ENCODE measurements around the gene TNNI2. TPM values are rescaled to one million over a fixed set of nuclear protein-coding genes. Genes with fewer than 3 reads are reported as not detected.

The TNNI2 gene
- total RNA-seq, 4 donors from 2014 or later: 1.4 to 3.7 (median 2.4) TPM; not detected in 1

DNA sequence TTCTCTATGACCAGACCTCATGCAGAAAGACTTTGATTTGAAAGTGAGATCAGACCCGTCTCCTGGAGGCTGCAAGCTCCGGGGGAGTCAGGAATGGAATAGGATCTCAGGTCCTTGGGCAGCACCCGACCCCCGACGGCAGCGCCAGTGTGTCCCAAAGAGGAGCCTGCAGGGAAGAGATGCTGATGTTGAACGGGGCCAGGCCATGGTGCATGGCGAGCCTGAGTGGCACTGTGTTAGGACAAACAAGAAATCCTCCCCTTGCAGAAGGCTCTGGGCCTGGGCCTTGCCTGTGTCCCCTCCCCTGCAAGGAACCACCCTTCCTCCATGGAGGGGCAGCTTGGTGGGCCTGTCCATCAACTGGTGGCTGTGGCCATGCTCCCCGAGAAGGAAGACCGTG lies 24.1 kb upstream of the TNNI2 start:
- TF ChIP-seq, protein P1, sequence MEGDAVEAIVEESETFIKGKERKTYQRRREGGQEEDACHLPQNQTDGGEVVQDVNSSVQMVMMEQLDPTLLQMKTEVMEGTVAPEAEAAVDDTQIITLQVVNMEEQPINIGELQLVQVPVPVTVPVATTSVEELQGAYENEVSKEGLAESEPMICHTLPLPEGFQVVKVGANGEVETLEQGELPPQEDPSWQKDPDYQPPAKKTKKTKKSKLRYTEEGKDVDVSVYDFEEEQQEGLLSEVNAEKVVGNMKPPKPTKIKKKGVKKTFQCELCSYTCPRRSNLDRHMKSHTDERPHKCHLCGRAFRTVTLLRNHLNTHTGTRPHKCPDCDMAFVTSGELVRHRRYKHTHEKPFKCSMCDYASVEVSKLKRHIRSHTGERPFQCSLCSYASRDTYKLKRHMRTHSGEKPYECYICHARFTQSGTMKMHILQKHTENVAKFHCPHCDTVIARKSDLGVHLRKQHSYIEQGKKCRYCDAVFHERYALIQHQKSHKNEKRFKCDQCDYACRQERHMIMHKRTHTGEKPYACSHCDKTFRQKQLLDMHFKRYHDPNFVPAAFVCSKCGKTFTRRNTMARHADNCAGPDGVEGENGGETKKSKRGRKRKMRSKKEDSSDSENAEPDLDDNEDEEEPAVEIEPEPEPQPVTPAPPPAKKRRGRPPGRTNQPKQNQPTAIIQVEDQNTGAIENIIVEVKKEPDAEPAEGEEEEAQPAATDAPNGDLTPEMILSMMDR (IDR thresholded peaks at IDR 0.05): no peak
- DNase-seq (ENCODE audit: low spot score): no peak
- no peak for ATAC-seq (ENCODE audit: low FRiP score)

DNA sequence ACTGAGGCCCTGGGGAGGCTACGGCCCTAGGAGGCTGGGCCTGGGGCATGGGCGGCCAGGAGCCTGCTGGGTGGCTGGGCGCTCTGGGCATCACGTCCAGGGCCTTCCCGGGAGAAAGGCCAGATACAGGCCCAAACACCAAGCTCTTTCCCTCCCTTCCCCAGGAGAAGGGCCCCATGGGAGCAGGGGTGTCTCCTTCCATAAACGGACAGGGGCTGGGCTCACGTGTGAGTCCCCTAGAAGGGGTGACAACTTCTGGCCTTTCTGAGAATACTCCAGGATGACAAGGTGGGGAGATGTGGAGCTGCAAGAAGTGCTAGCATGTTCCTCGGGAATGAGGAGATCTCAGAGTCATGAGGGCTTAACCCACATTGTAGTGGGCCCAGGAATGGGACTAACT lies 23.5 kb upstream of the TNNI2 start:
- ATAC-seq (ENCODE audit: low FRiP score) (no peak), DNase-seq (ENCODE audit: low spot score) (no peak)

DNA sequence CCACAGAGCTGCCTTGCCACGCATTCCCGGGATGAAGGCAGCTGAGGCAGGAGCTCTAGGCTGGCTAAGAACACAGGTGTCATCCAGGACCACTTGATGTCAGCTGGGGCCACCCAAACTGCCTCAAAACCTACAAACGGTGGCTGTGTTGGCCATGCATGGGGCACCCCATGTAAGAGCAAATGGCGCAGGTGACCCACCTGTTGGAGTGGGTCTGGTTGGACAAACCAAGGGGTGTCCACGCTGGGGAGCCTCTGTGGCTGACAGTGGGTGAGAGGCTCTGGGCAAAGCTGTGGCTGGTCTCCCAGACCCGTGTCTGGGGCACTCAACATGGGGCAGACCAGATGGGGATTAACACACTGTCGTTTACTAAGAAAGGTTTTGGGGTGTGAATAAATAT lies 23.0 kb upstream of the TNNI2 start:
- ATAC-seq (ENCODE audit: low FRiP score) (no peak), DNase-seq (ENCODE audit: low spot score) (no peak)
- TF ChIP-seq, protein P1 (IDR thresholded peaks at IDR 0.05): no peak

More for the DNA sequence above, 23.5 kb upstream of the TNNI2 start:
- TF ChIP-seq, protein P1 (IDR thresholded peaks at IDR 0.05): no peak

DNA sequence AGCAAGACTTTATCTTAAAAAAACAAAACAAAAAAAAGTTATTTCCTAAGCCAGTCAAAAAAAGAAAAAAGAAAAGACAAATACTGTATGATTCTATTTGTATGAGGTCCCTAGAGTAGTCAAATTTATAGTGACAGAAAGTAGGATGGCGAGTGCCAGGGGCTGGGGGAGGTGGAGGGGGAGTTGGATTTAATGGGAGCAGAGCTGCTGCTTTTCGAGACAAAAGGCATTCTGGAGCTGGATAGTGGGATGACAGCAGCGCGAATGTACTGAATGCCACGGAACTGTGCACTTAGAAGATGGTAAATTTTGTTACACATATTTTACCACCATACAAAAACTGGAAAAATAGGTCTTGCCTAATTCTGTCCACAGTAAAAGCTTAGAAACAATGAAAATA lies 21.8 kb upstream of the TNNI2 start:
- DNase-seq (ENCODE audit: low spot score) (no peak), ATAC-seq (ENCODE audit: low FRiP score) (no peak)
- TF ChIP-seq, protein P1 (IDR thresholded peaks at IDR 0.05): no peak

DNA sequence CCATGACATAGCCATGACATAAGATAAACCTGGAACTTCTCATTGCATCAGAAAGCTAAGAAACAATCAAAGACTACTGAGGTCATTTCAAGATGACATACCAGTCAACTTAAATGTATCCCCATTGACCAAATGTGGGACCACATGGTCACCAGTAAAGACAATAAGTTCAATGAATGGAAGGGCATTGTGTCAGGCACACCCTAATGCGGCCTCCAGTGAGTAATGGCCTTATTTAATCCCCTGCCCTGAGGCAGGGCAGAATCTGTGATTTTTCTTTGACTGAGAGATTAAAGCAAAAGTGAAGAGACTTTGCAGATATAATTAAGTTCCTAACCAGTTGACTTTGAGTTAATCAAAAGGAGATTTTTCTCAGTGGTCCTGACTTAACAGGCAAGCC lies 21.3 kb upstream of the TNNI2 start:
- no peak for ATAC-seq (ENCODE audit: low FRiP score)
- TF ChIP-seq, protein P1 (IDR thresholded peaks at IDR 0.05): no peak
- no peak for DNase-seq (ENCODE audit: low spot score)

DNA sequence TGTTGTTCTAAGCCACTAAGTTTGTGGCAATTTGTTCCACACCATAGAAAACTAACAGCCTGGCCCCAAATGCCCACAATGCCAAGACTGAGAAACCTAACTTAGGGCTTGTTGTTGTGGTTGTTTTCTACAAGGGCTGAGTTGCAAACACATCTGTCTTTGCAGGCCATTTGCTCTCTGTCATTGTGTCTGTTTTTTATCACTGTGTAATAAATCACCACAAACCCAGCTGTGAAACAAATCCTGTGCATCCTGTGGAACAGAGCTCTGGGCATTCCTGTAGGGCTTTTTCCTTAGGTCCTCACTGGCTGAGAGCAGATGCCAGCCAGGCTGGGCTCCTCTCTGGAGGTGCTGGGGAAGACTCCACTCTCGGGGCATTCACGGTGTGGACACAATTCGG lies 19.7 kb upstream of the TNNI2 start:
- TF ChIP-seq, protein P1 (IDR thresholded peaks at IDR 0.05): no peak
- DNase-seq (ENCODE audit: low spot score) (no peak), ATAC-seq (ENCODE audit: low FRiP score) (no peak)

DNA sequence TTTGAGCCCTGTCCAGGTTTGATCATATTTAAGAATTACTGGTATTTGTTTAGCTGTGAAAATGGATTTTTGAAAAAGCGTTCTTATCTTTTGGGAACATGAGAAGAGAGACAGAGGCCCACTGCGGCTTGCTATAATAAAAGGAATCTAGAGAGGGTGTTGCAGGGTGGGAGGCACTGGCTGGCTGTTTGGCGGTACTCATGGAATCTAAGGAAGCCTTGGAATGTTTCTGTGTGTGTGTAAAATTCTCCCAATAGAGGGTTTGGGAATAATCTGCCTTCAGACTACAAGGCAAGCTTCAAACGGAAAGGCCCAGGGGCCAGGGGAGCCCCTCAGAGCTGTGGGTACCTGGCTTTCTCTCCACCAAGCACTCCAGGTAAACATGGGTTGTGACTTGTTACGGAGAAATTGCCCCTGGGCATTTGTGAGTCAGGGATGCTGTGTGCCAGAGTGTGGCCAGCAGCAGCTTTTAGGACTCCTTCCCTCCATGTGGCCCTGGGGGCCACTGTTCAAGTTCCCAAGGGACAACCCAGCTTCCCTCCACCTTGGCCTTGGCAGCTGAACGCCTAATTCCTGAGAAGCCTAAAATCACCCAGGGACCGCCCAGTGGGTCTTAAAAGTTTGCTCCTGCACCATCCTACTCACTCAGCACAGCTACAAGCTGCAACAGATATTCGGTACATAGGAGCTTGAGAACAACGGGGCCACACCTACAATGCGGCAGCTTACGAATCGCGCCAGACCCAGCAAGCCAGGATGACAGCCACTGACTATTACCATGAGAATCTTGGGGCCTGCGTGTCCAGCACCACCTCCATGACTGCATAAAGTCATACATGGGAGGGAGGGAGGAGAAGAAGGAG lies 18.1 kb upstream of the TNNI2 start:
- DNase-seq (ENCODE audit: low spot score): no peak
- TF ChIP-seq, protein P1 (IDR thresholded peaks at IDR 0.05): no peak

More for the DNA sequence above, 18.1 kb upstream of the TNNI2 start:
- ATAC-seq (ENCODE audit: low FRiP score): no peak
